ENCODE data around the gene MUC4. TPM values are rescaled to one million over a fixed set of nuclear protein-coding genes. Genes with fewer than 3 reads are reported as not detected.

MUC4 gene
- polyA plus RNA-seq, 1 experiment: not detected

GRCh38 chr3:195699388-195699771 is 112.3 kb downstream of the MUC4 start:
- TF ChIP-seq, protein P1, sequence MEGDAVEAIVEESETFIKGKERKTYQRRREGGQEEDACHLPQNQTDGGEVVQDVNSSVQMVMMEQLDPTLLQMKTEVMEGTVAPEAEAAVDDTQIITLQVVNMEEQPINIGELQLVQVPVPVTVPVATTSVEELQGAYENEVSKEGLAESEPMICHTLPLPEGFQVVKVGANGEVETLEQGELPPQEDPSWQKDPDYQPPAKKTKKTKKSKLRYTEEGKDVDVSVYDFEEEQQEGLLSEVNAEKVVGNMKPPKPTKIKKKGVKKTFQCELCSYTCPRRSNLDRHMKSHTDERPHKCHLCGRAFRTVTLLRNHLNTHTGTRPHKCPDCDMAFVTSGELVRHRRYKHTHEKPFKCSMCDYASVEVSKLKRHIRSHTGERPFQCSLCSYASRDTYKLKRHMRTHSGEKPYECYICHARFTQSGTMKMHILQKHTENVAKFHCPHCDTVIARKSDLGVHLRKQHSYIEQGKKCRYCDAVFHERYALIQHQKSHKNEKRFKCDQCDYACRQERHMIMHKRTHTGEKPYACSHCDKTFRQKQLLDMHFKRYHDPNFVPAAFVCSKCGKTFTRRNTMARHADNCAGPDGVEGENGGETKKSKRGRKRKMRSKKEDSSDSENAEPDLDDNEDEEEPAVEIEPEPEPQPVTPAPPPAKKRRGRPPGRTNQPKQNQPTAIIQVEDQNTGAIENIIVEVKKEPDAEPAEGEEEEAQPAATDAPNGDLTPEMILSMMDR (IDR thresholded peaks at IDR 0.05; ENCODE audit: low read depth, low read length): no peak
- no peak for DNase-seq (ENCODE audit: low read depth, low spot score)
- ChIA-PET POLR2A (no interaction called here), CTCF (interaction anchor here (0.7 kb wide), 1 partner anchor 151 kb away, joined by 3 read pairs; no protein-coding TSS in a partner anchor)
- Histone ChIP-seq H3K27ac (ENCODE audit: low read depth, low read length) (no peak overlapping the region), H3K9me3 (ENCODE audit: control insufficient read depth, insufficient read depth, low read length) (no peaks in the 10 kb centered on the region), H3K27me3 (ENCODE audit: control insufficient read depth, insufficient read depth, low read length) (no peaks in the 10 kb centered on the region), H3K4me3 (ENCODE audit: low read depth, low read length) (no peak overlapping the region)

DNA sequence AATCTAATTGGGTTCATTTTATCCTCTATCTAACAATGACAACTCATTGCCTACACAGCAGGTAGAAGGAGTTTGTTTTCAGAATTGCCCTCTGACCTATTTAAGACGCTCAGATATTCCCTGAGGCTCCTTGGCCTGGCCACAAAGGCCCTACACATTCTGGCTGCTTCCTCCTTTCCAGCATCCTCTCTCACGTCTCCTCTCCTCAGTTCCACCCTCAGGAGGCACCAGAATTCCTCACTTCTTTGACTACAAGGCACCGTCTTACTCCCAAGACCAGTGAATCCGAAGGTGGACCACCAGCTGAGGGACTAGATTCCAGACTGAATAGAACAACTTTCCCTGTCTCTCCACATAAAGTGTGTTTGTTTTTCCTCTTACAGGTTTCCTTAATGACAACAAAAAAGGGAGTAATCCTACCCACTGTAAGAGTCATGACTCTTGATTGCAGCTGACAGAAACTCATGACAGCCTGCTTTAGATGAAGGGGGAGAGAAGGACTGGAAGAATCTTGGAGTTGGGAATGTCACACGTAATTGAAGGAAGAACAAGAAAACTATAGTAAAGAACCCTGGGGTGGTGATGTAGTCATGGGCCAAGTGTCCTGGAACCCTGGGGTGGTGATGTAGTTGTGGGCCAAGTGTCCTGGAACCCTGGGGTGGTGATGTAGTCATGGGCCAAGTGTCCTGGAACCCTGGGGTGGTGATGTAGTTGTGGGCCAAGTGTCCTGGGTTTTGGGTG is 112.9 kb downstream of the MUC4 start:
- POLR2A ChIA-PET: no interaction called here
- Histone ChIP-seq H3K27ac (ENCODE audit: low read depth, low read length) (no peak overlapping the region), H3K9me3 (ENCODE audit: control insufficient read depth, insufficient read depth, low read length) (no peaks in the 10 kb centered on the region), H3K4me3 (ENCODE audit: low read depth, low read length) (no peak overlapping the region), H3K27me3 (ENCODE audit: control insufficient read depth, insufficient read depth, low read length) (no peaks in the 10 kb centered on the region)
- no peak for DNase-seq (ENCODE audit: low read depth, low spot score)
- TF ChIP-seq, protein P1 (IDR thresholded peaks at IDR 0.05; ENCODE audit: low read depth, low read length): no peak
- CTCF ChIA-PET: no interaction called here

DNA sequence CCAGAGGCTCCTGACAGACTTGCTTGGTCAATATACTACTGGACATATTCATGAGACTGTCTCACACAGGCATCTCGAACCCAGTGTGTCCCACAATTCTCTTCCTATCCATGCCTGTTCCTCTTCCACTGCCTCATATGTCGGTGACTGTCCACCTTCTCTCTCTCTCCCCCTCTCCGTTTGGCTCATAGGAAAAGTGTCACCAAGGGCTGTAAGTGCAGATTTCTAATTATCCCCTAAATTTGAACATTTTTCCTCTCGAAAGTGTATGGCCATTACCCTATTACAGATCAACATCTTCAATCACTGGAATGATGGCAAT is 113.4 kb downstream of the MUC4 start:
- no peaks in the 10 kb centered on the region for H3K9me3 ChIP-seq (ENCODE audit: control insufficient read depth, insufficient read depth, low read length)
- no peak for DNase-seq (ENCODE audit: low read depth, low spot score)
- H3K4me3 ChIP-seq (ENCODE audit: low read depth, low read length): no peak overlapping the region
- no peaks in the 10 kb centered on the region for H3K27me3 ChIP-seq (ENCODE audit: control insufficient read depth, insufficient read depth, low read length)
- POLR2A ChIA-PET: no interaction called here
- CTCF ChIA-PET: no interaction called here
- TF ChIP-seq, protein P1 (IDR thresholded peaks at IDR 0.05; ENCODE audit: low read depth, low read length): no peak
- H3K27ac ChIP-seq (ENCODE audit: low read depth, low read length): no peak overlapping the region

DNA sequence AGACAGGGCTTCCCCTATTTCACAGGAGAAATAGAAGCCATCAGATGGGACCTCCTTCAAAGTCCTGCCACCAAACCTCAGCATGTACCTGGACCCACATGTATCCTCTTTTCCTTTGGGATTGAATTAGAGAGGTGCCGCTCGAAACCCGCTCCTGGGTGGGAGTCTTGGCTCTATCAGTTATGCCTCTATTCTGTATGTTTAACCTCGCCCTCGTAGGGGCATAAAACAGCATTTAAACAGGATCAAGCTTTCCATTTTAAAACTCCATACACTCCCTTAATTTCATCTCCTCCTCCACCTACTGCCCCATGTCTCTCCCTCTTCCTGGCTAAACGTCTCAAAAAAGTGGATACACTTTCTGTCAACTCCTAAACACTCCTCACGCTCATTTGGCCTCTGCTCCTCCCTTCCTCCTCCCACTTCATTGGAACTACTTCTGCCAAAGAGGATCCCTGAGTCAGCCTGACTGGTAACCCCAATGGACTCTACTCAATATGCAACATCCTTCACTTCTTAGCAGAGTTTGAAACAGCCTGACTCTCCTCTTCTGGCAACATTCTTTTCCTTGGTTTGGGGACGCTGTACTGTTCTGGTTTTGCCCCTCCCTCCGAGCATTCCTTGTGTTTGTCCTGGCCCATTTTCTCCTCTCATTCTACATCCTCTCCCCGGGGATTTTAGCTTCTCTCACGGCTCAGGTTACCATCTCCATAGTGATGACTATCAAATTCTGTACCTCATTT is 114.0 kb downstream of the MUC4 start:
- CTCF ChIA-PET: no interaction called here
- Histone ChIP-seq H3K27ac (ENCODE audit: low read depth, low read length) (no peak overlapping the region), H3K9me3 (ENCODE audit: control insufficient read depth, insufficient read depth, low read length) (no peaks in the 10 kb centered on the region), H3K27me3 (ENCODE audit: control insufficient read depth, insufficient read depth, low read length) (no peaks in the 10 kb centered on the region), H3K4me3 (ENCODE audit: low read depth, low read length) (no peak overlapping the region)
- POLR2A ChIA-PET: no interaction called here
- DNase-seq (ENCODE audit: low read depth, low spot score): peak; percentile 41
- TF ChIP-seq, protein P1 (IDR thresholded peaks at IDR 0.05; ENCODE audit: low read depth, low read length): no peak

Small RNA genes lying within 50 kb of the gene (small RNA-seq; reads per million reads assigned to genes)
- 15.3 reads per million, percentile 76 among the genes with 10 or more reads in this experiment for gene MIR570 (ENCODE audit: insufficient read length, low read depth)

Other genes starting within 250 kb of the MUC4 start
- 0.41 and 0.56 TPM in 2 replicates for gene APOD, start 228.0 kb downstream of the MUC4 start, polyA plus RNA-seq (2011; rRNA removed)
- 0.19 TPM in 2 replicates for gene MUC20, start 91.0 kb downstream of the MUC4 start, polyA plus RNA-seq (2011; rRNA removed)
- 2.7 and 4.4 TPM in 2 replicates for gene TNK2, start 96.6 kb upstream of the MUC4 start, polyA plus RNA-seq (2011; rRNA removed)